Fibroblast of lung (primary cell): ENCODE measurements around the gene TMEM120B. TPM values are rescaled to one million over a fixed set of nuclear protein-coding genes. Genes with fewer than 3 reads are reported as not detected.

Experiments used
- DNase-seq, 2 donors: peaks; one replicate each; pipeline versions ENCODE4 v3.0.0 to v3.0.0-alpha.2; 2010; ENCODE audit warnings: low read depth in 2 of 2
- H2AFZ ChIP-seq: 2 replicates; pipeline ENCODE4 v1.5.1; 2012; ENCODE audit warnings: low read length, control low read depth, inconsistent platforms
- H3K27ac ChIP-seq: 2 replicates; pipeline ENCODE4 v1.5.1; 2011; ENCODE audit warnings: low read length, control low read depth; ENCODE audit not compliant: insufficient read depth
- H3K27me3 ChIP-seq: 2 replicates; pipeline ENCODE4 v1.5.1; 2011; ENCODE audit warnings: mild to moderate bottlenecking, low read length; ENCODE audit not compliant: control insufficient read depth, insufficient read depth
- H3K36me3 ChIP-seq: 2 replicates; pipeline ENCODE4 v1.5.1; 2011; ENCODE audit warnings: low read length; ENCODE audit not compliant: control insufficient read depth, insufficient read depth
- H3K4me1 ChIP-seq: 2 replicates; pipeline ENCODE4 v1.5.1; 2011; ENCODE audit warnings: low read length; ENCODE audit not compliant: control insufficient read depth, insufficient read depth; ENCODE audit errors: extremely low read depth
- H3K4me2 ChIP-seq: 2 replicates; pipeline ENCODE4 v1.5.1; 2011; ENCODE audit warnings: low read length, control low read depth; ENCODE audit not compliant: insufficient read depth; ENCODE audit errors: extremely low read depth
- H3K4me3 ChIP-seq, 4 experiments: fragments of 200-600 bp in 1 of 4; sonication (generic) in 1 of 4; replicated peaks in 1 of 4; 2 replicates each; pipeline ENCODE4 v1.5.1; 2011 to 2016; ENCODE audit warnings: low read length in 4 of 4, low read depth in 3 of 4, mild to moderate bottlenecking in 3 of 4, control low read depth in 2 of 4, inconsistent platforms in 1 of 4, mixed read lengths in 1 of 4; ENCODE audit not compliant: insufficient read depth in 1 of 4; ENCODE audit errors: control extremely low read depth in 1 of 4
- H3K79me2 ChIP-seq: 2 replicates; pipeline ENCODE4 v1.5.1; 2012; ENCODE audit warnings: mild to moderate bottlenecking, low read length, inconsistent platforms; ENCODE audit not compliant: control insufficient read depth, insufficient read depth
- H3K9ac ChIP-seq: 2 replicates; pipeline ENCODE4 v1.5.1; 2011; ENCODE audit warnings: mild to moderate bottlenecking, low read length, control low read depth; ENCODE audit not compliant: insufficient read depth
- H3K9me3 ChIP-seq: 2 replicates; pipeline ENCODE4 v1.5.1; 2012; ENCODE audit warnings: low read depth, low read length; ENCODE audit not compliant: control insufficient read depth, insufficient read depth
- H4K20me1 ChIP-seq: 2 replicates; pipeline ENCODE4 v1.5.1; 2011; ENCODE audit warnings: low read length; ENCODE audit not compliant: control insufficient read depth, insufficient read depth; ENCODE audit errors: extremely low read depth
- CTCF ChIP-seq, 2 donors: IDR thresholded peaks in 1 of 2; conservative IDR thresholded peaks in 1 of 2; 1 replicate in 1 of 2; 2 replicates in 1 of 2; pipeline ENCODE4 v1.5.1; 2011 to 2012; ENCODE audit warnings: low read length in 2 of 2, control low read depth in 1 of 2, inconsistent platforms in 1 of 2, low read depth in 1 of 2, mild to moderate bottlenecking in 1 of 2
- EZH2 ChIP-seq: IDR thresholded peaks from 2 replicates; pipeline ENCODE4 v1.5.1; 2012; ENCODE audit warnings: low read length, control low read depth, mild to moderate bottlenecking; ENCODE audit errors: missing control alignments
- polyA plus RNA-seq, 2 donors: library from polyadenylated mRNA; depleted of rRNA in 1 of 2; stranded (reverse) in 1 of 2; unstranded in 1 of 2; fragments of >200 nt; gene quantifications; 2 replicates each; pipeline ENCODE4 v1.2.1, GENCODE V29; 2011 to 2012; ENCODE audit warnings: missing spikeins in 1 of 2
- total RNA-seq: library from RNA; depleted of rRNA; stranded (reverse); fragments of >200 nt; gene quantifications from 2 replicates; pipeline ENCODE4 v1.2.1, GENCODE V29; 2014

The TMEM120B gene
- total and polyA plus RNA-seq, 2 donors (not counting 1 experiment from before 2014, with no cell fraction given) = 8.6 TPM

GRCh38 chr12:121806009-121806545 is 93.5 kb downstream of the TMEM120B start:
- Histone ChIP-seq H3K27ac (peak overlapping the region; percentile 57), H3K4me2 (peak overlapping the region; percentile 100), H3K27me3 (no peaks in the 10 kb centered on the region), H4K20me1 (no peaks in the 10 kb centered on the region), H3K9me3 (no peaks in the 10 kb centered on the region), H3K36me3 (peaks cover 26% of the 10 kb centered on the region), H2AFZ (no peak overlapping the region), H3K9ac (peak overlapping the region; percentile 40), H3K4me3 (peak overlapping the region; percentile 79 to 87 (median 83)), H3K79me2 (peaks cover 78% of the 10 kb centered on the region), H3K4me1 (peaks cover 8% of the 10 kb centered on the region)
- no peak for DNase-seq
- TF ChIP-seq EZH2 = no peak
- TF ChIP-seq CTCF (conservative IDR thresholded peaks at IDR 0.05 in 1 of 2, IDR thresholded peaks at IDR 0.05 in 1 of 2; ENCODE audit: low read depth in 1 of 2, low read length in 2 of 2) = no peak

- Histone ChIP-seq H3K4me3 (peak overlapping the region; percentile 79 to 87 (median 83)), H3K4me1 (peaks cover 14% of the 10 kb centered on the region), H4K20me1 (no peaks in the 10 kb centered on the region), H3K4me2 (peak overlapping the region; percentile 100), H3K27ac (peak overlapping the region; percentile 57), H3K9me3 (no peaks in the 10 kb centered on the region), H3K9ac (peak overlapping the region; percentile 17), H3K79me2 (peaks cover 79% of the 10 kb centered on the region), H2AFZ (no peak overlapping the region), H3K27me3 (no peaks in the 10 kb centered on the region), H3K36me3 (peaks cover 29% of the 10 kb centered on the region)
- DNase-seq = no peak
- TF ChIP-seq CTCF (conservative IDR thresholded peaks at IDR 0.05 in 1 of 2, IDR thresholded peaks at IDR 0.05 in 1 of 2; ENCODE audit: low read depth in 1 of 2, low read length in 2 of 2) (no peak), EZH2 (no peak)
Measured at GRCh38 chr12:121806546-121807423, 94.2 kb downstream of the TMEM120B start.

- no peak overlapping the region for H3K27ac ChIP-seq
- H3K4me1 ChIP-seq = peaks cover 14% of the 10 kb centered on the region
- no peak overlapping the region for H3K4me2 ChIP-seq
- H2AFZ ChIP-seq = no peak overlapping the region
- H3K79me2 ChIP-seq = peaks cover 80% of the 10 kb centered on the region
- no peak for DNase-seq
- peaks cover 32% of the 10 kb centered on the region for H3K36me3 ChIP-seq
- no peaks in the 10 kb centered on the region for H3K27me3 ChIP-seq
- no peaks in the 10 kb centered on the region for H3K9me3 ChIP-seq
- H4K20me1 ChIP-seq = no peaks in the 10 kb centered on the region
- TF ChIP-seq EZH2 (no peak), CTCF (conservative IDR thresholded peaks at IDR 0.05 in 1 of 2, IDR thresholded peaks at IDR 0.05 in 1 of 2; ENCODE audit: low read depth in 1 of 2, low read length in 2 of 2) (no peak)
- no peak overlapping the region for H3K9ac ChIP-seq
- H3K4me3 ChIP-seq = no peak overlapping the region
Measured at GRCh38 chr12:121807642-121808347, 95.2 kb downstream of the TMEM120B start.
